NCI-H1092 treated with DMSO at 0.1 percent for 48 hours (cell line): ENCODE measurements around the gene C10orf95.
"Not testable (repeated sequence)": the region's sequence is repeated elsewhere in the genome, so short reads cannot be mapped to it uniquely, and the experiment has no call there.

ENCODE experiments used
- DNase-seq: peaks from one replicate; lab custom pipeline; 2025; lab: John Stamatoyannopoulos, UW

The C10orf95 gene

GRCh38 chr10:102465466-102465865 lies 14.1 kb upstream of the C10orf95 start:
- DNase-seq, result no peak

DNA sequence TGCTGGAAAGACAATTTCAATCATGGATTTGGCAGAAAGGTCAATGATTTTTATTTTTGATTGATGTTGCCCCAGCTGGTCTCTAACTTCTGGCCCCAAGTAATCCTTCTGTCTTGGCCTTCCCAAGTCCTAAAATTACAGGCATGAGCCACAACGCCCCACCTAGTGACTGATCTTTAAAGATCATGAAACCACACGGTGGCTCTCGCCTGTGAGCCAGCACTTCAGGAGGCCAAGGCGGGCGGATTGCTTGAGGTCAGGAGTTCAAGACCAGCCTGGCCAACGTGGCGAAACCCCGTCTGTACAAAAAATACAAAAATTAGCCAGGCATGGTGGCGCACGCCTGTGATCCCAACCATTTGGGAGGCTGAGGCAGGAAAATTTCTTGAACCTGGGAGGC lies 12.6 kb upstream of the C10orf95 start:
- DNase-seq, result no peak

- DNase-seq, result no peak
Measured at GRCh38 chr10:102462512-102463054, 11.2 kb upstream of the C10orf95 start.

GRCh38 chr10:102461187-102462054 lies 10.1 kb upstream of the C10orf95 start:
- peak; percentile 86 for DNase-seq

DNA sequence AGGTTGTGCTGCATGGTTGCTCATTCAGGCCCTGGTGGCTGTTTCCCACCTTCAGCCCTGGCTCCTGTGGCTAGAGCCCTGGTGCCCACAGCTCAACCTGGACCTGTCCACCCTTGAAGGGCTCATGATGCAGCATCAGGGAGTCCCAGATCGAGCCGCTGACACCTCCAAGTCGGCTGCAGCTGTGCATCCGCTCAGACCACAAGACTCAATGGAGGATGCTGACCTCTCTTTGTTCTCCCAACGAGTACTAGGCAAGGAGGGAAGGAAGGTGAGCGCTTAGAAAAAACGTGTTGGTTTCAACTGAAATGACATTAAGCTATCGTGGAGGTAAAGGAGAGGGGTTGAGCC lies 9.5 kb upstream of the C10orf95 start:
- DNase-seq, result peak; percentile 39

DNA sequence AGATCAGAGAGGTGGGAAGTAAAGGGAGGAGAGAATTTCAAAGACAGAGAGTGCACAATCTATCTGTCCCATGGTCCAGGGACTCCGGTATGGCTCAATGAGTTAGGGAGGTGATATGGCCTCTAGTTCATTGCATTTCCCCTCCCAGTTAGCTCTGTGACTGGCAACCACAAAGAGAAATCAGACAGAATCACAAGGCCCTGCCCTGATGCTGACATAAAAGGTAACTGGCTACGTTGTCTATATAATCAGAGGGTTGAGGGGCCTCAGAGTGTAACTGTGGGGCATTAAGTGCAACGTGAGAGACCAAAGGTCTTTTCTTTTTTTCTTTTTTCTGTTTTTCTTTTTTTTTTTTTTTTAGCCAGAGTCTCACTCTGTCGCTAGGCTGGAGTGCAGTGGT lies 7.3 kb upstream of the C10orf95 start:
- no peak for DNase-seq

DNA sequence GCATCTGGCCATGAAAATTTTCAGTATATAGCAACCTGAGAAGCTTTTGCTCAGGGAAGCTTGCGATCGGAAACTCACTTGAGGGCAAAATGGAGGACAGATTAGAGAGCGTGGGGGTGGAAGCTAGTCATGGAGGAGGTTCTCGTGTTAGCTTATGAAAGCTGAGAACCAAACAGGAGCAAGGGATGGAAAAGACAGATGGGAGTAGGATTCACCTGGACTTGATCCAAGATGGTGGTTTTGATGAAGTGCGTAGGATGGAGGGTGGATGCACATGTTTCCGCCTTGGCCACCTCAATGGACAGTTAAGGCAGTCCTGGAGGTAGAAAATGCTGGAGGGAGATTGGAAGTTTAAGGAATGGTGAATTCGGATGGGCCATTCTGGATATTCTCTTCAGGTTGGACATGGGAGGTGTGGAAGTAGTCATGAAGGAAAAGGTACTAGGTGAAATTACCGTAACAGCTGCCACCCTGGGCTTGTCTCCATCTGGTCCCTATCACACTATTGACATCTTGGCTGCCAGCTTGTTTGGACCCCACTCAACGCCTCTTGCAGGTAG lies 6.3 kb upstream of the C10orf95 start:
- no peak for DNase-seq

- no peak for DNase-seq
Measured at GRCh38 chr10:102455893-102456471, 4.6 kb upstream of the C10orf95 start.

- DNase-seq, result not testable (repeated sequence)
Measured at GRCh38 chr10:102454662-102455487, 3.5 kb upstream of the C10orf95 start.

DNA sequence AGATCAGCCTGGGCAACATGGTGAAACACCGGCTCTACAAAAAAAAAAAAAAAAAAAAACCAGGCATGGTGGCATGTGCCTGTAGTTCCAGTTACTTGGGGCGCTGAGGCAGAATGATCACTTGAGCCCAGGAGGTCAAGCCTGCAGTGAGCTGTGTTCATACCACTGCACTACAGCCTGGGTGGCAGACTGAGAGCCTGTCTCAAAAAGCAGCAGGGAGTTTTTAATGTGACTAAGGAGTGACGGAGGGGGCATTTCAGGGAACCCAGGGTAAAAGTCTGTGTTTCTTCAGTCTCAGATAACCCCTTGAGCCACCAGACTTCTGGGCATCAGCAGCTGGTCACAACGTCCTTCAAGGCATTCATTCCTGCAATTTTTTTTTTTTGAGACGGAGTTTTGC lies 2.2 kb upstream of the C10orf95 start:
- DNase-seq, result no peak

- no peak for DNase-seq
Measured at GRCh38 chr10:102452672-102453340, 1.5 kb upstream of the C10orf95 start.

- peak; percentile 72 for DNase-seq
Measured at GRCh38 chr10:102450374-102451104, 804 bp downstream of the C10orf95 start.

DNA sequence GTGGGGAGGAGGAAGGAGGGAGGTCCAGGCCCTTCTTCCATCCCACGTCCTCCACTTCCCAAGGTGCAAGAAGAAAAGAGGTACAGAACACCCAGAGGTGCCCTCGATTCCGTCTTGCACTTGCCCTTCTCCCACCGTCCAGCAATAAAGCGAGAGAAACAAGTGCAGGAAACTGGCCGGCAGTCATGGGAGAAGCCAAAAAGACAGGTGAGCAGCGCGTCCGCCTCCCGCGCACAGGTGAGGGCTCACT lies 1.3 kb downstream of the C10orf95 start:
- no peak for DNase-seq

DNA sequence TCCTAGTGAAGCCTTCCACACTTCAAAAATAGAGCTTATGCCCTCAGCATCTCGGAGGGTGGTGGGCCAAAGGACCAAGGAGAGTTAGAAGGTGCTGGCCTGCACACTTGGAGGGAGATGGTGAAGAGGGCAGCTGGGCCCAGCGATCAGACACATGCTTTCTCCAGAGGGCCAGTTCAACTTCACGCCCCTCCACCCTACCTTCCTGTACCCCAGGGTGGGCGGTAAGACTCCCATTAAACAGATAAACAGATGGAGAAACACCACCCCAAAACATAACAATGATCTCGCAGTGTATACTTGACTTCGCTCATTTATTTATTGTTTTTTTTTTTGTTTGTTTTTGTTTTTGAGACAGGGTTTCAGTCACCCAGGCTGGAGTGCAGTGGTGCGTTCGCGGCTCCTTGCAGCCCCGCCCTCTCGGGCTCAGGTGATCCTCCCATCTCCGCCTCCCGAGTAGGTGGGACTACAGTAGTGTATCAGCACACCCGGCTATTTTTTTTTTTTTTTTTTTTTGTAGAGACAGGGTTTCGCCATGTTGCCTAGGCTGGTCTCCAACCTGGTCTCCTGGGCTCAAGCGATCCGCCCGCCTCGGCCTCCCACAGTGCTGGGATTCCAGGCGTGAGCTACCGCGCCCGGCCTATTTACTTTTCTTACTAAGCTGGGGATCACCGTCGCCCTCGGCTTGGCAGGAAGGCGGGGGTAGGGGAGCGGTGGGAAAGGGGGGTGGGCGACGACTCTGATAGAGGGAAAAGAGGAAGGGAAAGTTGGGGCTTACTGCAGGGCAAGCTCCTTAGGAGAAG lies 1.8 kb downstream of the C10orf95 start:
- DNase-seq, result peak; percentile 56

GRCh38 chr10:102444851-102445250 lies 6.5 kb downstream of the C10orf95 start:
- DNase-seq, result no peak

GRCh38 chr10:102438374-102438773 lies 13.0 kb downstream of the C10orf95 start:
- no peak for DNase-seq

DNA sequence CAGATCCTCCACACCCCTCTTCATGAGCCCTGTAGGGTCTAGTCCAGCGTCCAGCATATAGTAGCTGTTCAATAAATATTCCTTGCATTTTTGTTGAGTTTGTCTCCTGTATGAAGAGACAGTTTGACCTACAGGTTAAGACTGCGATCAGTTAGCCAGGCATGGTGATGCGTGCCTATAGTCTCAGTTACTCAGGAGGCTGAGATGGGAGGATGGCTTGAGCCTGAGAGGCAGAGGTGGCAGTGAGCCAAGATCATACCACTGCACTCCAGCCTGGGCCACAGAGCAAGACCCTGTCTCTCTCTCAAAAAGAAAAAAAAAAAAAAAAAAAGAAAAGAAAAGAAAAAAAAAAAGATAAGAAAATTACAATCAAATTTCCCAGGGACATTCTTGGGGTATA lies 13.8 kb downstream of the C10orf95 start:
- no peak for DNase-seq

- DNase-seq, result no peak
Measured at GRCh38 chr10:102436312-102436711, 15.0 kb downstream of the C10orf95 start.

GRCh38 chr10:102435529-102436233 lies 15.7 kb downstream of the C10orf95 start:
- no peak for DNase-seq

GRCh38 chr10:102435133-102435497 lies 16.2 kb downstream of the C10orf95 start:
- DNase-seq, result no peak
